H9 (cell line): ENCODE measurements around the gene FLOT2. TPM values are rescaled to one million over a fixed set of nuclear protein-coding genes. Genes with fewer than 3 reads are reported as not detected.

ENCODE experiments used
- DNase-seq: peaks from one replicate; pipeline ENCODE4 v3.0.0-alpha.2; 2017
- H2AFZ ChIP-seq: one replicate; pipeline ENCODE4 v1.6.1; 2013; ENCODE audit warnings: mild to moderate bottlenecking, low read length, control low read depth, moderate library complexity
- H2AK5ac ChIP-seq: 2 replicates; pipeline ENCODE4 v1.6.1; 2013; ENCODE audit warnings: low read length, control low read depth, mixed read lengths; ENCODE audit not compliant: insufficient read length
- H2BK120ac ChIP-seq: one replicate; pipeline ENCODE4 v1.6.1; 2013; ENCODE audit warnings: low read depth, mild to moderate bottlenecking, low read length, control low read depth, inconsistent platforms; ENCODE audit not compliant: poor library complexity, severe bottlenecking
- H2BK12ac ChIP-seq: 2 replicates; pipeline ENCODE4 v1.6.1; 2013; ENCODE audit warnings: low read length, control low read depth, mixed read lengths, low read depth; ENCODE audit not compliant: insufficient read length
- H2BK15ac ChIP-seq: 2 replicates; pipeline ENCODE4 v1.6.1; 2013; ENCODE audit warnings: low read depth, low read length, control low read depth
- H2BK20ac ChIP-seq: one replicate; pipeline ENCODE4 v1.6.1; 2013; ENCODE audit warnings: low read depth, mild to moderate bottlenecking, low read length, control low read depth, inconsistent platforms; ENCODE audit not compliant: poor library complexity, severe bottlenecking
- H2BK5ac ChIP-seq: 2 replicates; pipeline ENCODE4 v1.6.1; 2013; ENCODE audit warnings: low read length, control low read depth, mixed read lengths; ENCODE audit not compliant: insufficient read length
- H3K14ac ChIP-seq: 2 replicates; pipeline ENCODE4 v1.6.1; 2013; ENCODE audit warnings: low read length, control low read depth; ENCODE audit not compliant: insufficient read depth
- H3K18ac ChIP-seq: 2 replicates; pipeline ENCODE4 v1.6.1; 2013; ENCODE audit warnings: low read depth, mild to moderate bottlenecking, mixed read lengths, low read length, control low read depth; ENCODE audit not compliant: insufficient read length
- H3K23ac ChIP-seq: 2 replicates; pipeline ENCODE4 v1.6.1; 2013; ENCODE audit warnings: low read length, control low read depth, mixed read lengths, low read depth; ENCODE audit not compliant: insufficient read length
- H3K23me2 ChIP-seq: 2 replicates; pipeline ENCODE4 v1.6.1; 2013; ENCODE audit warnings: low read depth, mild to moderate bottlenecking, mixed read lengths, low read length, control low read depth; ENCODE audit not compliant: insufficient read length, poor library complexity, severe bottlenecking
- H3K27ac ChIP-seq: 2 replicates; pipeline ENCODE4 v1.5.1; 2013; ENCODE audit warnings: low read length, control low read depth, mixed read lengths, low read depth; ENCODE audit not compliant: insufficient read length
- H3K27me3 ChIP-seq: 2 replicates; pipeline ENCODE4 v1.6.1; 2013; ENCODE audit warnings: low read length, control low read depth, inconsistent platforms; ENCODE audit not compliant: insufficient read depth
- H3K4ac ChIP-seq: 2 replicates; pipeline ENCODE4 v1.6.1; 2013; ENCODE audit warnings: low read depth, mild to moderate bottlenecking, control low read depth, inconsistent platforms, low read length, moderate library complexity
- H3K4me1 ChIP-seq: 2 replicates; pipeline ENCODE4 v1.6.1; 2013; ENCODE audit warnings: low read length, control low read depth, inconsistent platforms; ENCODE audit not compliant: insufficient read depth
- H3K4me2 ChIP-seq: 2 replicates; pipeline ENCODE4 v1.6.1; 2013; ENCODE audit warnings: low read length, control low read depth, mixed read lengths; ENCODE audit not compliant: insufficient read length, insufficient read depth
- H3K56ac ChIP-seq: 2 replicates; pipeline ENCODE4 v1.6.1; 2013; ENCODE audit warnings: low read depth, mild to moderate bottlenecking, mixed read lengths, low read length, control low read depth; ENCODE audit not compliant: insufficient read length
- H3K79me1 ChIP-seq: 2 replicates; pipeline ENCODE4 v1.6.1; 2013; ENCODE audit warnings: low read depth, mild to moderate bottlenecking, moderate library complexity, low read length, control low read depth, inconsistent platforms; ENCODE audit not compliant: insufficient read depth, poor library complexity, severe bottlenecking
- H3K79me2 ChIP-seq: 2 replicates; pipeline ENCODE4 v1.6.1; 2013; ENCODE audit warnings: low read length, control low read depth, inconsistent platforms; ENCODE audit not compliant: insufficient read depth
- H3K9ac ChIP-seq: 2 replicates; pipeline ENCODE4 v1.6.1; 2013; ENCODE audit warnings: low read length, control low read depth, mixed read lengths; ENCODE audit not compliant: insufficient read length; ENCODE audit errors: extremely low read depth
- H3K9me3 ChIP-seq: one replicate; pipeline ENCODE4 v1.6.1; 2013; ENCODE audit warnings: low read depth, low read length, inconsistent platforms; ENCODE audit not compliant: control insufficient read depth
- H3T11ph ChIP-seq: one replicate; pipeline ENCODE4 v1.6.1; 2013; ENCODE audit warnings: mild to moderate bottlenecking, low read length, control low read depth, inconsistent platforms
- H4K20me1 ChIP-seq: one replicate; pipeline ENCODE4 v1.6.1; 2013; ENCODE audit not compliant: control insufficient read depth, insufficient read length, insufficient read depth
- H4K5ac ChIP-seq: 2 replicates; pipeline ENCODE4 v1.6.1; 2013; ENCODE audit warnings: low read depth, mild to moderate bottlenecking, mixed read lengths, low read length, control low read depth; ENCODE audit not compliant: insufficient read length
- H4K8ac ChIP-seq: replicated peaks from 2 replicates; pipeline ENCODE4 v1.6.1; 2013; ENCODE audit warnings: low read length, control low read depth, mixed read lengths, low read depth; ENCODE audit not compliant: insufficient read length
- H4K91ac ChIP-seq: 2 replicates; pipeline ENCODE4 v1.6.1; 2013; ENCODE audit warnings: low read depth, mild to moderate bottlenecking, moderate library complexity, mixed read lengths, low read length, control low read depth; ENCODE audit not compliant: insufficient read length
- H3K27ac Mint-ChIP-seq, 3 experiments: 2 replicates in 2 of 3; 3 replicates in 1 of 3; pipeline ENCODE4 v1.8.0; 2020 to 2021; ENCODE audit warnings: mixed read lengths in 3 of 3, mild to moderate bottlenecking in 1 of 3, moderate library complexity in 1 of 3
- H3K27me3 Mint-ChIP-seq: 2 replicates; pipeline ENCODE4 v1.8.0; 2021; ENCODE audit warnings: low read depth, mild to moderate bottlenecking, moderate library complexity, mixed read lengths
- H3K36me3 Mint-ChIP-seq, 3 experiments: 2 replicates in 2 of 3; 3 replicates in 1 of 3; pipeline ENCODE4 v1.8.0; 2020 to 2021; ENCODE audit warnings: low read depth in 3 of 3, mixed read lengths in 3 of 3; ENCODE audit not compliant: insufficient read depth in 1 of 3
- H3K4me1 Mint-ChIP-seq, 2 experiments: 2 replicates each; pipeline ENCODE4 v1.8.0; 2020; ENCODE audit warnings: mixed read lengths in 2 of 2
- H3K4me3 Mint-ChIP-seq, 2 experiments: 2 replicates in 1 of 2; 3 replicates in 1 of 2; pipeline ENCODE4 v1.8.0; 2020 to 2021; ENCODE audit warnings: mild to moderate bottlenecking in 2 of 2, mixed read lengths in 2 of 2, moderate library complexity in 1 of 2
- H3K9me3 Mint-ChIP-seq, 2 experiments: 2 replicates in 1 of 2; 3 replicates in 1 of 2; pipeline ENCODE4 v1.8.0; 2020; ENCODE audit warnings: mild to moderate bottlenecking in 2 of 2, mixed read lengths in 2 of 2, moderate library complexity in 1 of 2
- WGBS: extraction: QIAGEN DNeasy Blood & Tissue Kit; methylation state at CpG from one replicate; pipeline ENCODE4 v1.1.7; 2013; ENCODE audit warnings: missing lambda C conversion rate, low lambda C conversion rate, mixed read lengths; ENCODE audit not compliant: insufficient read length; ENCODE audit errors: extremely low coverage; 5-methylcytosine and 5-hydroxymethylcytosine counted together
- total RNA-seq: library from RNA; stranded (reverse); gene quantifications from 2 replicates; pipeline ENCODE4 v1.2.1, GENCODE V29; 2021
- TF ChIP-seq, protein P1 (sequence below): fragments of 200-600 bp; sonication (generic); conservative IDR thresholded peaks from 3 replicates; pipeline ENCODE4 v1.8.0; 2021; ENCODE audit warnings: antibody characterized with exemption, mild to moderate bottlenecking

FLOT2 gene
- total RNA-seq, 1 experiment from 2014 or later: 173 TPM

DNA sequence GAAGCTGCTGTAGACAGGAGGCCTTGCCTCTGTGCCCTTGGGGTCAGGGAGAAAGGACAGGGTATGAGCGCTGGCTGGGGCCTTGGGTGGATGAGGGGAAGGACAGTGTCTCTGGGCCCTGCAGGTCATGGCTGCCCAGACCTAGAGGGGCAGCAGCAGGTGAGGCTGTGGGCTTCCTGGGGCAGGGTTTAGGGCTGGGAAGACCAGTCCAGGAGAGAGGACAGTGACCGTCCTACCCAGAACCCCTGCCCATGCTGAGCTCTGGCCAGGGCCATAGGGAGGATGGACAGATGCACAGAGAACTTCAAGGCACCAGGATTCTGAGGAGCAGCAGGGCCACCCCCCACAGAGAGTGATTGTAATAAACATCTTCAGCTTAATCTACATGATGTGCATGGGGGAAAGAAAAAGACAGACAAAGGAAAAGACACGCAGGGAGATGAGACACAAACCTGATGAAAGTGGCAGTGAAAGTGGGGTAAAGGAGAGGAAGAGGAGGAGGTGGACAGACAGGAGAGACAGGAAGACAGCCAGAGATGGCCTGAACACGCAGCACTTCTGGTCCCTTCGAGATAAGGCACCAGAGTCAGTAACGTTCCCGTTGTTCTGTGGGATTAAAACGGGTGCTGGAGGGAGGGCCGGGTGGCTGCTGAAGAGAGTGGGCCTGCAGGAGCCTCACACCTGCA is 17.5 kb downstream of the FLOT2 start:
- Histone ChIP-seq H3K18ac (no peak overlapping the region), H2BK12ac (no peak overlapping the region), H4K91ac (no peak overlapping the region), H3T11ph (no peak overlapping the region), H3K4me1 (no peaks in the 10 kb centered on the region), H3K4ac (no peak overlapping the region), H2AFZ (no peak overlapping the region), H3K4me2 (no peak overlapping the region), H3K14ac (no peak overlapping the region), H2BK20ac (no peak overlapping the region), H3K79me1 (no peaks in the 10 kb centered on the region), H3K79me2 (no peaks in the 10 kb centered on the region), H4K8ac (no peak overlapping the region), H3K9me3 (no peaks in the 10 kb centered on the region), H4K5ac (no peak overlapping the region), H2BK5ac (no peak overlapping the region), H3K56ac (no peak overlapping the region), H3K23ac (no peak overlapping the region), H3K27ac (no peak overlapping the region), H3K27me3 (no peaks in the 10 kb centered on the region), H4K20me1 (no peaks in the 10 kb centered on the region), H3K9ac (no peak overlapping the region), H3K23me2 (no peaks in the 10 kb centered on the region), H2BK120ac (no peak overlapping the region), H2AK5ac (no peak overlapping the region), H2BK15ac (no peak overlapping the region)
- peaks cover 4 to 6% of the 10 kb centered on the region in 2 experiments; a peak in 3 of 5 replicates for H3K9me3 Mint-ChIP-seq
- no CpG with 5 or more reads among the region's 9 CpGs for WGBS
- H3K4me1 Mint-ChIP-seq: peaks cover 6 to 8% of the 10 kb centered on the region in 2 experiments
- no peak overlapping the region; a peak in 2 of 7 replicates for H3K27ac Mint-ChIP-seq
- H3K27me3 Mint-ChIP-seq: no peaks in the 10 kb centered on the region
- TF ChIP-seq, protein P1, sequence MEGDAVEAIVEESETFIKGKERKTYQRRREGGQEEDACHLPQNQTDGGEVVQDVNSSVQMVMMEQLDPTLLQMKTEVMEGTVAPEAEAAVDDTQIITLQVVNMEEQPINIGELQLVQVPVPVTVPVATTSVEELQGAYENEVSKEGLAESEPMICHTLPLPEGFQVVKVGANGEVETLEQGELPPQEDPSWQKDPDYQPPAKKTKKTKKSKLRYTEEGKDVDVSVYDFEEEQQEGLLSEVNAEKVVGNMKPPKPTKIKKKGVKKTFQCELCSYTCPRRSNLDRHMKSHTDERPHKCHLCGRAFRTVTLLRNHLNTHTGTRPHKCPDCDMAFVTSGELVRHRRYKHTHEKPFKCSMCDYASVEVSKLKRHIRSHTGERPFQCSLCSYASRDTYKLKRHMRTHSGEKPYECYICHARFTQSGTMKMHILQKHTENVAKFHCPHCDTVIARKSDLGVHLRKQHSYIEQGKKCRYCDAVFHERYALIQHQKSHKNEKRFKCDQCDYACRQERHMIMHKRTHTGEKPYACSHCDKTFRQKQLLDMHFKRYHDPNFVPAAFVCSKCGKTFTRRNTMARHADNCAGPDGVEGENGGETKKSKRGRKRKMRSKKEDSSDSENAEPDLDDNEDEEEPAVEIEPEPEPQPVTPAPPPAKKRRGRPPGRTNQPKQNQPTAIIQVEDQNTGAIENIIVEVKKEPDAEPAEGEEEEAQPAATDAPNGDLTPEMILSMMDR: no peak
- H3K4me3 Mint-ChIP-seq: peak overlapping the region in 1 of 2 experiments; percentile 13; a peak in 1 of 5 replicates
- no peak for DNase-seq
- peaks cover 29 to 67% (median 61%) of the 10 kb centered on the region in 3 experiments; a peak in 6 of 7 replicates for H3K36me3 Mint-ChIP-seq
